Activated CD8-positive, alpha-beta T cell treated with anti-CD3 and anti-CD28 coated beads, Interleukin-2, amount 10 ng/mL, durations not matched to agents 7 days and 5 days (primary cell): ENCODE data around the gene CDHR3. TPM values are rescaled to one million over a fixed set of nuclear protein-coding genes. Genes with fewer than 3 reads are reported as not detected.

ENCODE experiments used
- ATAC-seq: fragments of 150-1000 bp; cut with Tn5 transposase; one replicate; pipeline ENCODE4 v1.10.0; 2021; ENCODE audit warnings: moderate library complexity
- CTCF ChIA-PET: fragments of 350-600 bp; sonication (Branson Sonifier 250); formaldehyde crosslinking; loops from one replicate; lab custom pipeline; 2021; ENCODE audit warnings: antibody characterized with exemption; lab: Charles Lee
- POLR2A ChIA-PET: fragments of 350-600 bp; sonication (Branson Sonifier 250); formaldehyde crosslinking; loops from one replicate; lab custom pipeline; 2021; ENCODE audit warnings: antibody characterized with exemption; lab: Charles Lee
- DNase-seq: peaks from one replicate; pipeline ENCODE4 v3.0.0-alpha.2; 2020
- H3K27ac Mint-ChIP-seq: one replicate; pipeline ENCODE4 v1.8.0; 2021; ENCODE audit warnings: mild to moderate bottlenecking, mixed read lengths
- H3K27me3 Mint-ChIP-seq: one replicate; pipeline ENCODE4 v1.8.0; 2021; ENCODE audit warnings: low read depth, mixed read lengths
- H3K36me3 Mint-ChIP-seq: one replicate; pipeline ENCODE4 v1.8.0; 2021; ENCODE audit warnings: low read depth, mixed read lengths
- H3K4me1 Mint-ChIP-seq: one replicate; pipeline ENCODE4 v1.8.0; 2021; ENCODE audit warnings: low read depth, mixed read lengths
- H3K4me3 Mint-ChIP-seq: one replicate; pipeline ENCODE4 v1.8.0; 2021; ENCODE audit warnings: mild to moderate bottlenecking, mixed read lengths
- H3K9me3 Mint-ChIP-seq: one replicate; pipeline ENCODE4 v1.8.0; 2022; ENCODE audit warnings: mixed read lengths; ENCODE audit not compliant: insufficient read depth
- total RNA-seq, 2 experiments: library from RNA; stranded (reverse); gene quantifications; one replicate each; pipeline ENCODE4 v1.2.3, GENCODE V29; 2021

Gene CDHR3
- total RNA-seq, 2 experiments from 2014 or later: 0.31 to 0.92 TPM

GRCh38 chr7:105985672-105986215, 22.7 kb downstream of the CDHR3 start:
- no peak overlapping the region for H3K4me3 Mint-ChIP-seq
- no peak for DNase-seq
- CTCF ChIA-PET: no interaction called here

GRCh38 chr7:105987046-105987445, 24.0 kb downstream of the CDHR3 start:
- H3K27me3 Mint-ChIP-seq: peaks cover 14% of the 10 kb centered on the region
- no peak overlapping the region for H3K4me3 Mint-ChIP-seq
- ChIA-PET POLR2A (interaction anchor here (0.6 kb wide), 1 partner anchor 217 kb away, joined by 3 read pairs; no protein-coding TSS in a partner anchor), CTCF (interaction anchor here (0.9 kb wide), 1 partner anchor 10 kb away, joined by 3 read pairs; no protein-coding TSS in a partner anchor)
- no peaks in the 10 kb centered on the region for H3K4me1 Mint-ChIP-seq
- DNase-seq (no peak), ATAC-seq (no peak)
- no peaks in the 10 kb centered on the region for H3K9me3 Mint-ChIP-seq
- H3K27ac Mint-ChIP-seq: no peak overlapping the region
- H3K36me3 Mint-ChIP-seq: no peaks in the 10 kb centered on the region

More at GRCh38 chr7:105985672-105986215, 22.7 kb downstream of the CDHR3 start:
- H3K36me3 Mint-ChIP-seq: no peaks in the 10 kb centered on the region
- no peaks in the 10 kb centered on the region for H3K4me1 Mint-ChIP-seq
- H3K27ac Mint-ChIP-seq: no peak overlapping the region
- H3K9me3 Mint-ChIP-seq: no peaks in the 10 kb centered on the region
- POLR2A ChIA-PET: no interaction called here
- peaks cover 10% of the 10 kb centered on the region for H3K27me3 Mint-ChIP-seq
- no peak for ATAC-seq

- no peaks in the 10 kb centered on the region for H3K36me3 Mint-ChIP-seq
These were observed 25.2 kb downstream of the CDHR3 start for GRCh38 chr7:105988276-105988675.

GRCh38 chr7:105989191-105989590, 26.1 kb downstream of the CDHR3 start:
- ChIA-PET CTCF (no interaction called here), POLR2A (no interaction called here)
- Mint-ChIP-seq H3K4me1 (peaks cover 3% of the 10 kb centered on the region), H3K27ac (no peak overlapping the region), H3K36me3 (no peaks in the 10 kb centered on the region), H3K9me3 (no peaks in the 10 kb centered on the region), H3K4me3 (no peak overlapping the region), H3K27me3 (peaks cover 22% of the 10 kb centered on the region)
- ATAC-seq (no peak), DNase-seq (no peak)

More at GRCh38 chr7:105988276-105988675, 25.2 kb downstream of the CDHR3 start:
- DNase-seq (no peak), ATAC-seq (no peak)
- ChIA-PET POLR2A (no interaction called here), CTCF (no interaction called here)
- H3K4me1 Mint-ChIP-seq: peaks cover 3% of the 10 kb centered on the region
- H3K27ac Mint-ChIP-seq: no peak overlapping the region
- peaks cover 17% of the 10 kb centered on the region for H3K27me3 Mint-ChIP-seq
- no peak overlapping the region for H3K4me3 Mint-ChIP-seq
- no peaks in the 10 kb centered on the region for H3K9me3 Mint-ChIP-seq

GRCh38 chr7:105989686-105990085, 26.6 kb downstream of the CDHR3 start:
- DNase-seq: no peak
- no peak overlapping the region for H3K4me3 Mint-ChIP-seq
- peaks cover 3% of the 10 kb centered on the region for H3K4me1 Mint-ChIP-seq
- H3K36me3 Mint-ChIP-seq: no peaks in the 10 kb centered on the region
- no peaks in the 10 kb centered on the region for H3K9me3 Mint-ChIP-seq
- ChIA-PET POLR2A (no interaction called here), CTCF (no interaction called here)
- H3K27ac Mint-ChIP-seq: no peak overlapping the region
- no peak for ATAC-seq
- H3K27me3 Mint-ChIP-seq: peaks cover 25% of the 10 kb centered on the region

- ChIA-PET CTCF (no interaction called here), POLR2A (no interaction called here)
- no peak overlapping the region for H3K27ac Mint-ChIP-seq
These were observed 27.1 kb downstream of the CDHR3 start for GRCh38 chr7:105990141-105990540.

GRCh38 chr7:105990727-105991453, 27.8 kb downstream of the CDHR3 start:
- H3K9me3 Mint-ChIP-seq: no peaks in the 10 kb centered on the region
- H3K27ac Mint-ChIP-seq: no peak overlapping the region
- CTCF ChIA-PET: no interaction called here
- no peak for DNase-seq
- POLR2A ChIA-PET: interaction anchor here (0.6 kb wide), 1 partner anchor 155 kb away, joined by 4 read pairs; no protein-coding TSS in a partner anchor
- H3K4me3 Mint-ChIP-seq: no peak overlapping the region
- ATAC-seq: no peak
- H3K27me3 Mint-ChIP-seq: peaks cover 25% of the 10 kb centered on the region
- H3K36me3 Mint-ChIP-seq: no peaks in the 10 kb centered on the region
- peaks cover 3% of the 10 kb centered on the region for H3K4me1 Mint-ChIP-seq

More at GRCh38 chr7:105990141-105990540, 27.1 kb downstream of the CDHR3 start:
- ATAC-seq: no peak
- Mint-ChIP-seq H3K4me1 (peaks cover 3% of the 10 kb centered on the region), H3K27me3 (peaks cover 27% of the 10 kb centered on the region), H3K9me3 (no peaks in the 10 kb centered on the region), H3K4me3 (no peak overlapping the region), H3K36me3 (no peaks in the 10 kb centered on the region)
- no peak for DNase-seq

- H3K27ac Mint-ChIP-seq: no peak overlapping the region
- peaks cover 3% of the 10 kb centered on the region for H3K4me1 Mint-ChIP-seq
- H3K4me3 Mint-ChIP-seq: no peak overlapping the region
- ChIA-PET POLR2A (no interaction called here), CTCF (no interaction called here)
- DNase-seq: no peak
- H3K27me3 Mint-ChIP-seq: peaks cover 23% of the 10 kb centered on the region
- H3K36me3 Mint-ChIP-seq: no peaks in the 10 kb centered on the region
- no peak for ATAC-seq
- H3K9me3 Mint-ChIP-seq: no peaks in the 10 kb centered on the region
These were observed 29.8 kb downstream of the CDHR3 start for GRCh38 chr7:105992905-105993304.

GRCh38 chr7:105996860-105997737, 34.0 kb downstream of the CDHR3 start:
- CTCF ChIA-PET: interaction anchor here (1.2 kb wide), 1 partner anchor 237 kb away, joined by 4 read pairs; no protein-coding TSS in a partner anchor
- ATAC-seq (no peak), DNase-seq (no peak)
- H3K36me3 Mint-ChIP-seq: no peaks in the 10 kb centered on the region
- POLR2A ChIA-PET: interaction anchor here (0.5 kb wide), 1 partner anchor 37 kb away, joined by 3 read pairs; no protein-coding TSS in a partner anchor
- no peaks in the 10 kb centered on the region for H3K9me3 Mint-ChIP-seq
- no peak overlapping the region for H3K27ac Mint-ChIP-seq
- peaks cover 16% of the 10 kb centered on the region for H3K27me3 Mint-ChIP-seq
- H3K4me1 Mint-ChIP-seq: peaks cover 3% of the 10 kb centered on the region
- H3K4me3 Mint-ChIP-seq: no peak overlapping the region

GRCh38 chr7:105999256-105999655, 36.2 kb downstream of the CDHR3 start:
- CTCF ChIA-PET: interaction anchor here (0.8 to 1.5 kb wide), 3 partner anchors 12 to 239 kb away, joined by 3 to 4 read pairs (median 4); no protein-coding TSS in a partner anchor
- POLR2A ChIA-PET: interaction anchor here (1.1 kb wide), 1 partner anchor 15 kb away, joined by 3 read pairs; no protein-coding TSS in a partner anchor
- ATAC-seq: no peak
- H3K4me3 Mint-ChIP-seq: no peak overlapping the region
- no peak for DNase-seq
- no peak overlapping the region for H3K27ac Mint-ChIP-seq
- peaks cover 8% of the 10 kb centered on the region for H3K27me3 Mint-ChIP-seq
- H3K9me3 Mint-ChIP-seq: no peaks in the 10 kb centered on the region
- no peaks in the 10 kb centered on the region for H3K4me1 Mint-ChIP-seq
- no peaks in the 10 kb centered on the region for H3K36me3 Mint-ChIP-seq

- Mint-ChIP-seq H3K4me3 (no peak overlapping the region), H3K9me3 (no peaks in the 10 kb centered on the region), H3K27me3 (peaks cover 6% of the 10 kb centered on the region), H3K27ac (no peak overlapping the region), H3K36me3 (no peaks in the 10 kb centered on the region), H3K4me1 (no peaks in the 10 kb centered on the region)
- ChIA-PET POLR2A (no interaction called here), CTCF (no interaction called here)
- no peak for ATAC-seq
- DNase-seq: no peak
These were observed 38.1 kb downstream of the CDHR3 start for GRCh38 chr7:106001196-106001595.
